SK-N-SH treated with all-trans-retinoic acid at 6 μM for 48 hours (cell line): ENCODE results near the gene FIGN.

Experiments
- ARNTL ChIP-seq: fragments of 450-650 bp; formaldehyde crosslinking; IDR thresholded peaks from 2 replicates; pipeline ENCODE4 v1.5.0; 2020; ENCODE audit warnings: low read depth, mild to moderate bottlenecking, moderate library complexity, borderline replicate concordance
- CREB5 ChIP-seq: fragments of 250-450 bp; sonication (Bioruptor Pico); IDR thresholded peaks from 2 replicates; pipeline ENCODE4 v1.5.1; 2020; ENCODE audit warnings: low read depth, mild to moderate bottlenecking, moderate library complexity
- ISL1 ChIP-seq: fragments of 250-450 bp; sonication (Bioruptor Pico); IDR thresholded peaks from 2 replicates; pipeline ENCODE4 v2.1.2; 2022; ENCODE audit warnings: mild to moderate bottlenecking, moderate library complexity
- PPARA ChIP-seq: fragments of 250-450 bp; sonication (Bioruptor Pico); IDR thresholded peaks from 2 replicates; pipeline ENCODE4 v1.5.0; 2020; ENCODE audit warnings: mild to moderate bottlenecking, borderline replicate concordance
- RARB ChIP-seq: fragments of 250-450 bp; sonication (Bioruptor Pico); IDR thresholded peaks from 2 replicates; pipeline ENCODE4 v1.8.0; 2021; ENCODE audit warnings: mild to moderate bottlenecking, moderate library complexity
- TCF4 ChIP-seq: fragments of 250-450 bp; sonication (Bioruptor Pico); IDR thresholded peaks from 2 replicates; pipeline ENCODE4 v1.8.0; 2021; ENCODE audit warnings: mild to moderate bottlenecking, moderate library complexity, borderline replicate concordance
- ZFP30 ChIP-seq: fragments of 450-650 bp; formaldehyde crosslinking; IDR thresholded peaks from 2 replicates; pipeline ENCODE4 v1.5.0; 2022; ENCODE audit warnings: mild to moderate bottlenecking, moderate library complexity
- ZNF565 ChIP-seq: fragments of 450-650 bp; formaldehyde crosslinking; conservative IDR thresholded peaks from 2 replicates; pipeline ENCODE4 v1.5.0; 2020; ENCODE audit warnings: low read depth, mild to moderate bottlenecking, moderate library complexity
- TF ChIP-seq, protein P1 (sequence below): fragments of 250-450 bp; sonication (Bioruptor Pico); IDR thresholded peaks from 2 replicates; pipeline ENCODE4 v1.8.0; 2020; ENCODE audit warnings: mild to moderate bottlenecking, moderate library complexity, borderline replicate concordance

DNA sequence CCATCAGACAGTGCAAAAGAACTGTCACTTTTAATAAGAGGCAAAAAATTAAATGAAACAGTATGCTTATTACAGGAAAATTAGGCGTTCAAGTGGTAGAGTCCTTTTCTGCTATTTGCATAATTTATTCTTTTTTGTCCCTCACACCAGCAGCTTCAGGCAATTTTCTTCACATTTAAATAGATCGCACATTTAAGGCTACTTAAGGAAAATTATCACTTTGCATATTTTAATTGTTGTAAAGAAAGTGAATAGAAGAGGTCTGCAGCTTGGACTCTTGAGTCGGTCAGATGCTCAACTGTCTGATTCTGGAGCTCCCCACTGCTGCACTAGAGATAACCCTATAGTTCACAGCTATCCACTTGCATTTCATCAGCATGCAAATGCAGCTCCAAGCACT, 141.3 kb downstream of the FIGN start:
- no peak for TF ChIP-seq ISL1 (CRISPR knock-in tag)
- no peak for TF ChIP-seq ZFP30
- no peak for TF ChIP-seq RARB (CRISPR knock-in tag)
- no peak for TF ChIP-seq PPARA
- TF ChIP-seq ARNTL (CRISPR knock-in tag): no peak
- no peak for TF ChIP-seq ZNF565 (CRISPR knock-in tag)
- TF ChIP-seq TCF4 (CRISPR knock-in tag): no peak
- TF ChIP-seq, protein P1, sequence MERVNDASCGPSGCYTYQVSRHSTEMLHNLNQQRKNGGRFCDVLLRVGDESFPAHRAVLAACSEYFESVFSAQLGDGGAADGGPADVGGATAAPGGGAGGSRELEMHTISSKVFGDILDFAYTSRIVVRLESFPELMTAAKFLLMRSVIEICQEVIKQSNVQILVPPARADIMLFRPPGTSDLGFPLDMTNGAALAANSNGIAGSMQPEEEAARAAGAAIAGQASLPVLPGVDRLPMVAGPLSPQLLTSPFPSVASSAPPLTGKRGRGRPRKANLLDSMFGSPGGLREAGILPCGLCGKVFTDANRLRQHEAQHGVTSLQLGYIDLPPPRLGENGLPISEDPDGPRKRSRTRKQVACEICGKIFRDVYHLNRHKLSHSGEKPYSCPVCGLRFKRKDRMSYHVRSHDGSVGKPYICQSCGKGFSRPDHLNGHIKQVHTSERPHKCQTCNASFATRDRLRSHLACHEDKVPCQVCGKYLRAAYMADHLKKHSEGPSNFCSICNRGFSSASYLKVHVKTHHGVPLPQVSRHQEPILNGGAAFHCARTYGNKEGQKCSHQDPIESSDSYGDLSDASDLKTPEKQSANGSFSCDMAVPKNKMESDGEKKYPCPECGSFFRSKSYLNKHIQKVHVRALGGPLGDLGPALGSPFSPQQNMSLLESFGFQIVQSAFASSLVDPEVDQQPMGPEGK (CRISPR knock-in tag): no peak
- TF ChIP-seq CREB5 (CRISPR knock-in tag): no peak
